Psoas muscle (tissue), 8 donors: ENCODE measurements around the gene ADAMTS2. TPM values are rescaled to one million over a fixed set of nuclear protein-coding genes. Genes with fewer than 3 reads are reported as not detected.

ENCODE experiments used
- ATAC-seq, 4 donors: fragments of 200-7000 bp; cut with Tn5 transposase; one replicate each; pipeline ENCODE4 v1.9.1; 2020; ENCODE audit warnings: moderate library complexity in 3 of 4, mild to moderate bottlenecking in 2 of 4
- DNase-seq, 2 donors: peaks; one replicate each; pipeline ENCODE4 v3.0.0-alpha.2; 2020
- H3K27ac ChIP-seq: fragments of 200-600 bp; one replicate; pipeline ENCODE4 v1.8.0; 2022
- H3K27me3 ChIP-seq, 3 donors: fragments of 200-600 bp in 1 of 3; one replicate each; pipeline versions ENCODE4 v1.6.1 to v1.8.0; 2013 to 2022; ENCODE audit warnings: low read length in 2 of 3, mild to moderate bottlenecking in 2 of 3, moderate library complexity in 1 of 3; ENCODE audit not compliant: insufficient read depth in 3 of 3
- H3K36me3 ChIP-seq, 2 donors: fragments of 200-600 bp in 1 of 2; one replicate each; pipeline versions ENCODE4 v1.6.1 to v1.8.0; 2013 to 2022; ENCODE audit warnings: low read depth in 1 of 2, mild to moderate bottlenecking in 1 of 2, moderate library complexity in 1 of 2; ENCODE audit not compliant: insufficient read depth in 1 of 2
- H3K4me1 ChIP-seq: fragments of 200-600 bp; one replicate; pipeline ENCODE4 v1.8.0; 2022
- H3K4me3 ChIP-seq: fragments of 200-600 bp; one replicate; pipeline ENCODE4 v1.8.0; 2022; ENCODE audit warnings: mild to moderate bottlenecking
- H3K9me3 ChIP-seq: fragments of 200-600 bp; one replicate; pipeline ENCODE4 v1.8.0; 2022
- WGBS, 3 donors: extraction: QIAGEN DNeasy Blood & Tissue Kit; methylation state at CpG; one replicate each; pipeline versions ENCODE4 v1.1.6 to v1.1.7; 2013; 5-methylcytosine and 5-hydroxymethylcytosine counted together
- intact Hi-C, 2 donors: fragments of 100-400 bp; cut with DNase I; formaldehyde crosslinking; loops; one replicate each; pipeline versions ENCODE4 v1.11.0 to v1.14.2; 2022
- polyA plus RNA-seq, 3 donors: library from polyadenylated mRNA; stranded (reverse); fragments of 200-250 nt; gene quantifications; one replicate each; pipeline ENCODE4 v1.2.3, GENCODE V29; 2013
- total RNA-seq, 4 donors: library from RNA; stranded (reverse); fragmentation: NEBNext Ultra II Directional in 2 of 4; extraction: Animal tissue kit (Norgen Biotek cat#: 25700) in 2 of 4; gene quantifications; one replicate each; pipeline versions ENCODE4 v1.2.1 to v1.2.4, GENCODE V29; 2021 to 2023
- TF ChIP-seq, protein P1 (sequence below): fragments of 200-600 bp; IDR thresholded peaks from one replicate; pipeline ENCODE4 v1.8.0; 2022; ENCODE audit warnings: antibody characterized with exemption
- donor health status: healthy with polysubstance abuse.
- donor health status: DM: no; HTN: no; CAD: no; lungs with moderate emphysema.
- donor health status: Bipolar disorder and iron deficiency.
- donor health status: healthy.
- donor health status: DM: yes; HTN: yes; CAD: no.
- donor health status: DM: no; HTN: no; CAD: no.
- donor health status: DM: no; HTN: no; CAD: no.
- donor health status: DM: yes; HTN: yes; CAD: no.

The ADAMTS2 gene
- total and polyA plus RNA-seq, 7 donors, result 0.83 to 3.7 (median 2.0) TPM

DNA sequence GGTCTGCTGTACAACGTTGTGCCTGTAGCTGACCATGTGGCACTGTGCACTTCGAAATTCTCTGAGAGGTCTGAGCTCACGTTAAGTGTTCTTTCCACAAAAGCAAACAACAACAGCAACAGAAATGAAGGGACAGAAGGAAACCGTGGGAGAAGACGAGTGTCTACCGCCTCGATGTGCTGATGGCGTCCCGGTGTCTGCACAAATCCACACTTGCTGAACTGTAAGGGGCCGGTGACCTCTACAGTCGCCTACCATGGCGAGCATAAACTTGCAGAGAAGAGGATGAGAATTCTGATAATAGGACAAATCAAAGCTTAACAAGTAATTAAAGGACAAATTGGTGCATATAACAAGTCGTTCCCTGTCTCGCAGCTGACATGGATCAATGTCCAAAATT, 114.0 kb downstream of the ADAMTS2 start:
- no peak overlapping the region for H3K27ac ChIP-seq
- TF ChIP-seq, protein P1, sequence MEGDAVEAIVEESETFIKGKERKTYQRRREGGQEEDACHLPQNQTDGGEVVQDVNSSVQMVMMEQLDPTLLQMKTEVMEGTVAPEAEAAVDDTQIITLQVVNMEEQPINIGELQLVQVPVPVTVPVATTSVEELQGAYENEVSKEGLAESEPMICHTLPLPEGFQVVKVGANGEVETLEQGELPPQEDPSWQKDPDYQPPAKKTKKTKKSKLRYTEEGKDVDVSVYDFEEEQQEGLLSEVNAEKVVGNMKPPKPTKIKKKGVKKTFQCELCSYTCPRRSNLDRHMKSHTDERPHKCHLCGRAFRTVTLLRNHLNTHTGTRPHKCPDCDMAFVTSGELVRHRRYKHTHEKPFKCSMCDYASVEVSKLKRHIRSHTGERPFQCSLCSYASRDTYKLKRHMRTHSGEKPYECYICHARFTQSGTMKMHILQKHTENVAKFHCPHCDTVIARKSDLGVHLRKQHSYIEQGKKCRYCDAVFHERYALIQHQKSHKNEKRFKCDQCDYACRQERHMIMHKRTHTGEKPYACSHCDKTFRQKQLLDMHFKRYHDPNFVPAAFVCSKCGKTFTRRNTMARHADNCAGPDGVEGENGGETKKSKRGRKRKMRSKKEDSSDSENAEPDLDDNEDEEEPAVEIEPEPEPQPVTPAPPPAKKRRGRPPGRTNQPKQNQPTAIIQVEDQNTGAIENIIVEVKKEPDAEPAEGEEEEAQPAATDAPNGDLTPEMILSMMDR, result no peak
- H3K9me3 ChIP-seq, result no peaks in the 10 kb centered on the region
- 91 to 93% (median 92%) methylated on average over 14 of the region's 14 CpGs for WGBS, 3 donors
- ATAC-seq (no peak), DNase-seq (no peak)
- no peaks in the 10 kb centered on the region for H3K4me1 ChIP-seq
- intact Hi-C loops, result no loop called here
- no peaks in the 10 kb centered on the region for H3K27me3 ChIP-seq
- H3K36me3 ChIP-seq, result no peaks in the 10 kb centered on the region
- no peak overlapping the region for H3K4me3 ChIP-seq

DNA sequence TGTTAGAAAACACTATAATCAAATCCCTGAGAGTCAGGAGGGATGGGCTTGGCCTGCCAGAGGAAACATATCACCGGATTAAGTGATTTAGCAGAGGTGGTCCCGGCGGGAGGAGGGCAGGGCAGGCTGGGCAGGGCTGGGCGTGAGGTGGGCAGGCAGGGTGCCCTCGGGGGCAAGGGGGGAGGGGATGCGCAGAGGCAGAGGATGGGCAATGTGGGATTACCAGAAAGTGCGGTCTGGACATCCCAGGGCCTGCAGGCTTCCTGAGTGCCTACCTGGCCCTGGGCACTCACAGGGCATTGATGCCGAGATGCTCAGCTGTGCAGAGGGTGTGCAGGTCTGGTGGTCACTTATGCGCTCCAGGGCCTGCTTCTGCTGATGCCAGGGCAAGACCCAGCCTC, 115.2 kb downstream of the ADAMTS2 start:
- Histone ChIP-seq H3K9me3 (no peaks in the 10 kb centered on the region), H3K27me3 (no peaks in the 10 kb centered on the region), H3K4me1 (no peaks in the 10 kb centered on the region), H3K27ac (no peak overlapping the region), H3K36me3 (no peaks in the 10 kb centered on the region), H3K4me3 (no peak overlapping the region)
- intact Hi-C loops, result no loop called here
- ATAC-seq, result no peak
- no peak for DNase-seq
- TF ChIP-seq, protein P1, result no peak
- 66 to 72% (median 72%) methylated on average over 9 of the region's 9 CpGs for WGBS, 3 donors

DNA sequence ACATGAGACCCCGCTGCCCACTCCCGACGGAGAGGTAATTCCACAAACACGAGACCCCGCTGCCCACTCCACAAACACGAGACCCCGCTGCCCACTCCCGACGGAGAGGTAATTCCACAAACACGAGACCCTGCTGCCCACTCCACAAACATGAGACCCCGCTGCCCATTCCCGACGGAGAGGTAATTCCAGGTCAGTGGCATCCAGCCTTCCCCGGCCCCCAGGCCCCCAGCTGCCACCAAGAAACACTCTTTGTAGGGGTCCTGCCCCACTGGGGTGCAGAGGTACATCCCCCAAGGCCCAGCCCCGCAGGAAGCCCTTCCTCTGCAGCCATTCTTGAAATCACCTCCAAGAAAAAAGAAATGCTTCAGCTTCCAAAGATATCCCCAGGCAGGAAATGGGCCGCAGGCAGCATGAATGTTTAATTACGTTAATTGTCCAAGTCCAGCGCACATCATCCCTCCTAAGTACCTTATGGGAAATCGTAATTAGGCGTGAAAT, 115.9 kb downstream of the ADAMTS2 start:
- Histone ChIP-seq H3K4me1 (no peaks in the 10 kb centered on the region), H3K4me3 (no peak overlapping the region), H3K27ac (no peak overlapping the region), H3K9me3 (no peaks in the 10 kb centered on the region), H3K27me3 (no peaks in the 10 kb centered on the region), H3K36me3 (no peaks in the 10 kb centered on the region)
- DNase-seq (no peak), ATAC-seq (no peak)
- intact Hi-C loops, result no loop called here
- TF ChIP-seq, protein P1, result no peak
- 85 to 88% (median 88%) methylated on average over 10 to 16 of the region's 20 CpGs for WGBS, 3 donors

DNA sequence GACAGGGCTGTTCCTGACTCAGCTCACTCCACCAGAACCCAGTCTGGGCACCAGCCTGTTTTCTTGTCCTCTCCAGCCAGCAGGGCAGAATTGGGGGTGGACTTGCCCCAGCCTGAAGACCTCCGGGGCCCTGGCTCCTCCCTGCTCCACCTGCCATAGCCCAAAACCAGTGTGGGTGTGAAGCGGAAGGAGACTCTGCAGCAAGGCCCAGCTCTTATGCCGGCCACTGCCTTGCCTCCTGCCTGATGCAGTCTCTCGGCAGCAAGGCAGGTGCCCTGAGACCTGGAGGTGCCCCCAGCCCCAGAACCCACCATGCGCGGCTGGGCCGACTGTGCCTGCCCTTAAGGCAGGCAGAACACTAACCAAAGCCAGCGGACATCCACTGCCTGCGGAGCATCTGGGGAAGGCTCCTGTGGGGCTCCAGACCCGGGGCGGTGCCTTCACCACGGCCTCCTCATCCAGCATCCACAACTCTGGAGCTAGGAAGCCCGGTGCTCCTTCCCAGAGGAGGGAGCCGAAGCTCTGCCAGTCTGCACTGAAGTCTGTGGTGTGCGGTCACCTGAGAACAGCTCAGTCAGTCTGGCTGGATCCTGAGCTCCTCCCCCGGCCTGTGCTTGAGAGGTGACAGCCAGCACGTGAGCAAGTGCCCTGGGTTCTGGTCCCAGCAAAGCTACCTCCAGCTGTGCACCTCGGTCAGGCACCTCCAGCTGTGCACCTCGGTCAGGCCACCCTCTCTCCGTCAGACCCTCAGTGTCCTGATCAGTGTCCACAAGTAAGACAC, 116.7 kb downstream of the ADAMTS2 start:
- TF ChIP-seq, protein P1, result no peak
- intact Hi-C loops, result no loop called here
- H3K27ac ChIP-seq, result no peak overlapping the region
- H3K9me3 ChIP-seq, result no peaks in the 10 kb centered on the region
- no peaks in the 10 kb centered on the region for H3K4me1 ChIP-seq
- H3K4me3 ChIP-seq, result no peak overlapping the region
- ATAC-seq, result no peak
- H3K27me3 ChIP-seq, result no peaks in the 10 kb centered on the region
- WGBS, 3 donors, result 87 to 90% (median 90%) methylated on average over 20 of the region's 20 CpGs
- H3K36me3 ChIP-seq, result no peaks in the 10 kb centered on the region
- peak in 1 of 2 donors; percentile 49 for DNase-seq
